Measurements from ENCODE around the gene UBE2L5. TPM values are rescaled to one million over a fixed set of nuclear protein-coding genes. Genes with fewer than 3 reads are reported as not detected.
A peak's percentile ranks its signal among the peaks of the same experiment; 100 is the strongest.
"Not testable (repeated sequence)": the region's sequence is repeated elsewhere in the genome, so short reads cannot be mapped to it uniquely, and the experiment has no call there.

UBE2L5 gene
- total and polyA plus RNA-seq, 2 donors (not counting 1 experiment from before 2014, with no cell fraction given), result 0.20 TPM; not detected in 1

- peaks cover 7% of the 10 kb centered on the region for H3K4me1 ChIP-seq (ENCODE audit: control insufficient read depth, extremely low read depth, insufficient read depth, low read length)
- H3K9ac ChIP-seq (ENCODE audit: insufficient read depth, low read length), result no peak overlapping the region
- H2AFZ ChIP-seq (ENCODE audit: low read length), result no peak overlapping the region
- DNase-seq (ENCODE audit: low read depth in 2 of 2), result no peak
- H4K20me1 ChIP-seq (ENCODE audit: control insufficient read depth, extremely low read depth, insufficient read depth, low read length), result no peaks in the 10 kb centered on the region
- no peak overlapping the region for H3K27ac ChIP-seq (ENCODE audit: insufficient read depth, low read length)
- H3K4me3 ChIP-seq (replicated peaks in 1 of 4; ENCODE audit: control extremely low read depth in 1 of 4, insufficient read depth in 1 of 4, low read depth in 3 of 4, low read length in 4 of 4), result no peak overlapping the region
- H3K36me3 ChIP-seq (ENCODE audit: control insufficient read depth, insufficient read depth, low read length), result no peaks in the 10 kb centered on the region
- no peak overlapping the region for H3K4me2 ChIP-seq (ENCODE audit: extremely low read depth, insufficient read depth, low read length)
- H3K79me2 ChIP-seq (ENCODE audit: control insufficient read depth, insufficient read depth, low read length), result no peaks in the 10 kb centered on the region
- TF ChIP-seq EZH2 (IDR thresholded peaks at IDR 0.05; ENCODE audit: low read length, missing control alignments) (no peak), CTCF (conservative IDR thresholded peaks at IDR 0.05 in 1 of 2, IDR thresholded peaks at IDR 0.05 in 1 of 2; ENCODE audit: low read depth in 1 of 2, low read length in 2 of 2) (no peak)
- H3K27me3 ChIP-seq (ENCODE audit: control insufficient read depth, insufficient read depth, low read length), result no peaks in the 10 kb centered on the region
- no peaks in the 10 kb centered on the region for H3K9me3 ChIP-seq (ENCODE audit: control insufficient read depth, insufficient read depth, low read depth, low read length)
These were observed 27.8 kb downstream of the UBE2L5 start for GRCh38 chr13:30450066-30450465.

GRCh38 chr13:30451476-30451875, 29.2 kb downstream of the UBE2L5 start:
- not testable (repeated sequence) for H3K79me2 ChIP-seq (ENCODE audit: control insufficient read depth, insufficient read depth, low read length); H3K4me2 ChIP-seq (ENCODE audit: extremely low read depth, insufficient read depth, low read length); H3K9ac ChIP-seq (ENCODE audit: insufficient read depth, low read length); H2AFZ ChIP-seq (ENCODE audit: low read length); H3K27me3 ChIP-seq (ENCODE audit: control insufficient read depth, insufficient read depth, low read length); H4K20me1 ChIP-seq (ENCODE audit: control insufficient read depth, extremely low read depth, insufficient read depth, low read length); H3K4me1 ChIP-seq (ENCODE audit: control insufficient read depth, extremely low read depth, insufficient read depth, low read length); H3K9me3 ChIP-seq (ENCODE audit: control insufficient read depth, insufficient read depth, low read depth, low read length); H3K4me3 ChIP-seq (replicated peaks in 1 of 4; ENCODE audit: control extremely low read depth in 1 of 4, insufficient read depth in 1 of 4, low read depth in 3 of 4, low read length in 4 of 4); H3K27ac ChIP-seq (ENCODE audit: insufficient read depth, low read length); H3K36me3 ChIP-seq (ENCODE audit: control insufficient read depth, insufficient read depth, low read length); DNase-seq (ENCODE audit: low read depth in 2 of 2)

- Histone ChIP-seq H3K36me3 (ENCODE audit: control insufficient read depth, insufficient read depth, low read length) (no peaks in the 10 kb centered on the region), H2AFZ (ENCODE audit: low read length) (no peak overlapping the region), H3K4me1 (ENCODE audit: control insufficient read depth, extremely low read depth, insufficient read depth, low read length) (no peaks in the 10 kb centered on the region), H3K4me3 (replicated peaks in 1 of 4; ENCODE audit: control extremely low read depth in 1 of 4, insufficient read depth in 1 of 4, low read depth in 3 of 4, low read length in 4 of 4) (no peak overlapping the region), H3K27me3 (ENCODE audit: control insufficient read depth, insufficient read depth, low read length) (no peaks in the 10 kb centered on the region), H3K79me2 (ENCODE audit: control insufficient read depth, insufficient read depth, low read length) (no peaks in the 10 kb centered on the region), H3K9me3 (ENCODE audit: control insufficient read depth, insufficient read depth, low read depth, low read length) (no peaks in the 10 kb centered on the region), H4K20me1 (ENCODE audit: control insufficient read depth, extremely low read depth, insufficient read depth, low read length) (no peaks in the 10 kb centered on the region), H3K9ac (ENCODE audit: insufficient read depth, low read length) (no peak overlapping the region), H3K4me2 (ENCODE audit: extremely low read depth, insufficient read depth, low read length) (no peak overlapping the region), H3K27ac (ENCODE audit: insufficient read depth, low read length) (no peak overlapping the region)
- TF ChIP-seq EZH2 (IDR thresholded peaks at IDR 0.05; ENCODE audit: low read length, missing control alignments), result no peak
- peak in 1 of 2 donors; percentile 25 for TF ChIP-seq CTCF (conservative IDR thresholded peaks at IDR 0.05 in 1 of 2, IDR thresholded peaks at IDR 0.05 in 1 of 2; ENCODE audit: low read depth in 1 of 2, low read length in 2 of 2)
- no peak for DNase-seq (ENCODE audit: low read depth in 2 of 2)
These were observed 31.4 kb downstream of the UBE2L5 start for GRCh38 chr13:30453727-30454126.
